Activated CD8-positive, alpha-beta T cell treated with anti-CD3 and anti-CD28 coated beads for 36 hours (primary cell): ENCODE measurements around the gene BNC2. TPM values are rescaled to one million over a fixed set of nuclear protein-coding genes. Genes with fewer than 3 reads are reported as not detected.

Experiments used
- ATAC-seq: fragments of 200-7000 bp; cut with Tn5 transposase; one replicate; pipeline ENCODE4 v1.10.0; 2021; ENCODE audit warnings: mild to moderate bottlenecking, moderate library complexity
- CTCF ChIA-PET: fragments of 350-600 bp; sonication (Branson Sonifier 250); formaldehyde crosslinking; loops from one replicate; lab custom pipeline; 2021; ENCODE audit warnings: antibody characterized with exemption; lab: Charles Lee
- POLR2A ChIA-PET: fragments of 350-600 bp; sonication (Branson Sonifier 250); formaldehyde crosslinking; loops from one replicate; lab custom pipeline; 2021; ENCODE audit warnings: antibody characterized with exemption; lab: Charles Lee
- DNase-seq: peaks from one replicate; pipeline ENCODE4 v3.0.0-alpha.2; 2020
- H3K27ac Mint-ChIP-seq: one replicate; pipeline ENCODE4 v1.8.0; 2021; ENCODE audit warnings: mild to moderate bottlenecking, mixed read lengths
- H3K27me3 Mint-ChIP-seq: one replicate; pipeline ENCODE4 v1.8.0; 2021; ENCODE audit warnings: mixed read lengths
- H3K36me3 Mint-ChIP-seq: one replicate; pipeline ENCODE4 v1.8.0; 2021; ENCODE audit warnings: low read depth, mixed read lengths
- H3K4me1 Mint-ChIP-seq: one replicate; pipeline ENCODE4 v1.8.0; 2021; ENCODE audit warnings: low read depth, mixed read lengths
- H3K4me3 Mint-ChIP-seq: one replicate; pipeline ENCODE4 v1.8.0; 2021; ENCODE audit warnings: mild to moderate bottlenecking, moderate library complexity, mixed read lengths
- H3K9me3 Mint-ChIP-seq: one replicate; pipeline ENCODE4 v1.8.0; 2021; ENCODE audit warnings: mixed read lengths
- intact Hi-C: fragments of 100-400 bp; cut with micrococcal nuclease; formaldehyde crosslinking; loops from one replicate; pipeline ENCODE4 v1.10.0; 2022
- total RNA-seq, 2 experiments: library from RNA; stranded (reverse); gene quantifications; one replicate each; pipeline ENCODE4 v1.2.3, GENCODE V29; 2021
- TF ChIP-seq, protein P1 (sequence below): fragments of 200-600 bp; IDR thresholded peaks from one replicate; pipeline ENCODE4 v1.8.0; 2022; ENCODE audit warnings: antibody characterized with exemption, mild to moderate bottlenecking

The BNC2 gene
- total RNA-seq, 2 experiments from 2014 or later = not detected

DNA sequence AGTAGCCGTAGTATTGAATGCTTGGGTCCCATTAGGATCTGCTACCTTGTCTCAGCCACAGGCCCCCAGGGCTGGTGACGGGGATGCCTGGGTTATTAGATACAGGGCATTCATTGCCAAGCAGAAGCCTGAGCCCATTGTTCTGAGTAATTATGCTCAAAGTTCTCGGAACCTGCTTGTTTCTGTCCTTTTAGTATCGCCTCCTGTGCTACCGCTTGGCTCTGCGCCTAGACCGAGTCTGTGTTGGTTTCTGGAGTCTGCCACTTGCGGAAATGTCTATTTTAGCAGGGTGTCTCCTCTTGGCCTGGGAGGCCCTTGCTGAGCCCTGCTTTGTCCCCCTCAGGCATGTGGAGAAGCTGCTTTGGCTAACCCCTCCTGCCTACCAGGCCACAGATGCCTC lies 506.1 kb downstream of the BNC2 start:
- DNase-seq (no peak), ATAC-seq (no peak)
- POLR2A ChIA-PET = no interaction called here
- no peaks in the 10 kb centered on the region for H3K9me3 Mint-ChIP-seq
- intact Hi-C loops = no loop called here
- no peaks in the 10 kb centered on the region for H3K27me3 Mint-ChIP-seq
- no peaks in the 10 kb centered on the region for H3K4me1 Mint-ChIP-seq
- no peaks in the 10 kb centered on the region for H3K36me3 Mint-ChIP-seq
- TF ChIP-seq, protein P1, sequence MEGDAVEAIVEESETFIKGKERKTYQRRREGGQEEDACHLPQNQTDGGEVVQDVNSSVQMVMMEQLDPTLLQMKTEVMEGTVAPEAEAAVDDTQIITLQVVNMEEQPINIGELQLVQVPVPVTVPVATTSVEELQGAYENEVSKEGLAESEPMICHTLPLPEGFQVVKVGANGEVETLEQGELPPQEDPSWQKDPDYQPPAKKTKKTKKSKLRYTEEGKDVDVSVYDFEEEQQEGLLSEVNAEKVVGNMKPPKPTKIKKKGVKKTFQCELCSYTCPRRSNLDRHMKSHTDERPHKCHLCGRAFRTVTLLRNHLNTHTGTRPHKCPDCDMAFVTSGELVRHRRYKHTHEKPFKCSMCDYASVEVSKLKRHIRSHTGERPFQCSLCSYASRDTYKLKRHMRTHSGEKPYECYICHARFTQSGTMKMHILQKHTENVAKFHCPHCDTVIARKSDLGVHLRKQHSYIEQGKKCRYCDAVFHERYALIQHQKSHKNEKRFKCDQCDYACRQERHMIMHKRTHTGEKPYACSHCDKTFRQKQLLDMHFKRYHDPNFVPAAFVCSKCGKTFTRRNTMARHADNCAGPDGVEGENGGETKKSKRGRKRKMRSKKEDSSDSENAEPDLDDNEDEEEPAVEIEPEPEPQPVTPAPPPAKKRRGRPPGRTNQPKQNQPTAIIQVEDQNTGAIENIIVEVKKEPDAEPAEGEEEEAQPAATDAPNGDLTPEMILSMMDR = no peak
- no peak overlapping the region for H3K4me3 Mint-ChIP-seq
- CTCF ChIA-PET = no interaction called here
- no peak overlapping the region for H3K27ac Mint-ChIP-seq

- no peaks in the 10 kb centered on the region for H3K4me1 Mint-ChIP-seq
- TF ChIP-seq, protein P1 = no peak
- no peak overlapping the region for H3K27ac Mint-ChIP-seq
- no peak for DNase-seq
- ChIA-PET CTCF (no interaction called here), POLR2A (no interaction called here)
- H3K9me3 Mint-ChIP-seq = no peaks in the 10 kb centered on the region
- H3K27me3 Mint-ChIP-seq = no peaks in the 10 kb centered on the region
- intact Hi-C loops = no loop called here
- no peak for ATAC-seq
- H3K4me3 Mint-ChIP-seq = no peak overlapping the region
- H3K36me3 Mint-ChIP-seq = no peaks in the 10 kb centered on the region
Measured at GRCh38 chr9:16363916-16364315, 506.6 kb downstream of the BNC2 start.

DNA sequence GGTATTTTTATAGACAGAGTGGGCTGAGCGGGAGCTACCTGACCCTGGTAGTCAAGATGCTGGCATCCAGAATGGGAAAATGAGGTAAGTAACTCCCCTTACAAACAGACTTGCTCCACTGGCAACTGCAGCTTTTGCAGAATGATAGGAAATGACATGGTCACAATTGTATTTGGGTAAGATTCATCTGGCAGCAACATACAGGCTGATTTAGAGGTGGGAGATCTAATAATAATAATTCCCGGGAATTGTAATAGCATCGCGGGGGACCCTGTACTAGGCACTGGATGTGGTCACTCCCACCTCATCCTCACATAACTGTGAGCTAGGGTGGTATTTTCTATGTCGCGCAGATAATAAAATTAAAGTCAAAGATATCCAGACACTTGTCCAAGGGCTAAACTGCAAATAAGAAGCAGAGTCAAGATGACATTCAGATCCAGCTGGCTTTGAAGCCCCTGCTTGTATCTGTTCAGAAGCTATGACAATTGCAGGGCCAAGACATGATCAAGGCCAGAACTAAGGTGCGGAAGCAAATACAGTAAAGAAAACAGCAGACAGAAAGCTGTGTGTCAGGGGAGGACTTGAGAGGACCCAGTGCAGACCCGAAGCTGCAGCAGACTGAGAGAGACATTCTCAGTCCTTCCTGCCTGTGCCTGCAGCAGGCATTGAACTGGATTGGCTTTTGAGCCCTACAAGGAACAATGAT lies 507.2 kb downstream of the BNC2 start:
- Mint-ChIP-seq H3K27me3 (no peaks in the 10 kb centered on the region), H3K36me3 (no peaks in the 10 kb centered on the region), H3K4me1 (no peaks in the 10 kb centered on the region), H3K27ac (no peak overlapping the region), H3K9me3 (no peaks in the 10 kb centered on the region), H3K4me3 (no peak overlapping the region)
- DNase-seq = no peak
- intact Hi-C loops = no loop called here
- ChIA-PET CTCF (no interaction called here), POLR2A (no interaction called here)
- TF ChIP-seq, protein P1 = no peak
- ATAC-seq = no peak

- Mint-ChIP-seq H3K27ac (no peak overlapping the region), H3K4me1 (no peaks in the 10 kb centered on the region), H3K9me3 (no peaks in the 10 kb centered on the region), H3K36me3 (no peaks in the 10 kb centered on the region), H3K4me3 (no peak overlapping the region), H3K27me3 (no peaks in the 10 kb centered on the region)
- POLR2A ChIA-PET = no interaction called here
- ATAC-seq (no peak), DNase-seq (no peak)
- intact Hi-C loops = no loop called here
- TF ChIP-seq, protein P1 = no peak
- CTCF ChIA-PET = interaction anchor here (1.0 kb wide), 1 partner anchor 95 kb away, joined by 3 read pairs; no protein-coding TSS in a partner anchor
Measured at GRCh38 chr9:16361939-16362338, 508.5 kb downstream of the BNC2 start.

DNA sequence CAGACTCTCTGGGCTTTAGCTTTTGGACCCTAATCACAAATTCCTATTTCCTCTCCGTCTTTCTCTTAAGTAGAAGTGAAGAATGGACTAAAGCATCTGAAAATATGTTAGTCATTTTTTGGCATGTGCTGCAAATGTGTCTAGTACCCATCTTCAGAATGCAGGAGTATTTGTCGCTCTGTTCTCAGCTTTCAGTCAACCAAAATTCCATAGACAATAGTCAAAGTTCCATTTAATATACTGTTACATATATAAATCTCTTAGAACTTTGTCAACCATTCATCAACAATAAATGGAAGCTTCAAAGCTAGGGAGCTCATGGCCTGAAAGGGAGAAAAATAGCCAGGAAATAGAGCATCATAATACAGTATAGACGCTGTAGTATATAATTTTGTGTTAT lies 509.4 kb downstream of the BNC2 start:
- no peaks in the 10 kb centered on the region for H3K9me3 Mint-ChIP-seq
- TF ChIP-seq, protein P1 = no peak
- no peak overlapping the region for H3K4me3 Mint-ChIP-seq
- H3K27ac Mint-ChIP-seq = no peak overlapping the region
- DNase-seq (no peak), ATAC-seq (no peak)
- no peaks in the 10 kb centered on the region for H3K4me1 Mint-ChIP-seq
- H3K27me3 Mint-ChIP-seq = no peaks in the 10 kb centered on the region
- CTCF ChIA-PET = no interaction called here
- H3K36me3 Mint-ChIP-seq = no peaks in the 10 kb centered on the region
- POLR2A ChIA-PET = no interaction called here
- intact Hi-C loops = no loop called here
